RWPE2 (cell line): ENCODE data around the gene ZFPL1.

Experiments used
- ATAC-seq: fragments of 200-7000 bp; cut with Tn5 transposase; 3 replicates; pipeline ENCODE4 v1.9.1; 2021; ENCODE audit warnings: low read depth
- DNase-seq: peaks from one replicate; pipeline ENCODE4 v3.0.0-alpha.2; 2020; ENCODE audit warnings: low spot score
- H3K27ac ChIP-seq: fragments of 450-650 bp; 2 replicates; pipeline ENCODE4 v1.5.1; 2017; ENCODE audit warnings: mild to moderate bottlenecking; ENCODE audit not compliant: poor library complexity, severe bottlenecking
- H3K27me3 ChIP-seq: fragments of 250-450 bp; sonication (Bioruptor Pico); 2 replicates; pipeline ENCODE4 v1.5.1; 2021; ENCODE audit warnings: mild to moderate bottlenecking, moderate library complexity; ENCODE audit not compliant: insufficient read depth, poor library complexity, severe bottlenecking
- H3K36me3 ChIP-seq: fragments of 250-450 bp; sonication (Bioruptor Pico); 2 replicates; pipeline ENCODE4 v1.5.1; 2020; ENCODE audit warnings: low read depth, mild to moderate bottlenecking, moderate library complexity
- H3K4me1 ChIP-seq: fragments of 250-450 bp; sonication (Bioruptor Pico); 2 replicates; pipeline ENCODE4 v1.5.1; 2021; ENCODE audit warnings: mild to moderate bottlenecking, moderate library complexity; ENCODE audit not compliant: insufficient read depth, poor library complexity, severe bottlenecking
- H3K4me3 ChIP-seq: fragments of 250-450 bp; sonication (Bioruptor Pico); 2 replicates; pipeline ENCODE4 v1.5.1; 2021; ENCODE audit warnings: mild to moderate bottlenecking, moderate library complexity; ENCODE audit not compliant: severe bottlenecking
- H3K9me3 ChIP-seq: fragments of 250-450 bp; sonication (Bioruptor Pico); 2 replicates; pipeline ENCODE4 v1.5.1; 2021; ENCODE audit warnings: mild to moderate bottlenecking, moderate library complexity; ENCODE audit not compliant: severe bottlenecking
- TF ChIP-seq, protein P1 (sequence below): fragments of 450-650 bp; IDR thresholded peaks from one replicate; pipeline ENCODE4 v1.5.1; 2017; ENCODE audit warnings: mild to moderate bottlenecking, moderate library complexity; ENCODE audit not compliant: poor library complexity, severe bottlenecking

ZFPL1 gene

DNA sequence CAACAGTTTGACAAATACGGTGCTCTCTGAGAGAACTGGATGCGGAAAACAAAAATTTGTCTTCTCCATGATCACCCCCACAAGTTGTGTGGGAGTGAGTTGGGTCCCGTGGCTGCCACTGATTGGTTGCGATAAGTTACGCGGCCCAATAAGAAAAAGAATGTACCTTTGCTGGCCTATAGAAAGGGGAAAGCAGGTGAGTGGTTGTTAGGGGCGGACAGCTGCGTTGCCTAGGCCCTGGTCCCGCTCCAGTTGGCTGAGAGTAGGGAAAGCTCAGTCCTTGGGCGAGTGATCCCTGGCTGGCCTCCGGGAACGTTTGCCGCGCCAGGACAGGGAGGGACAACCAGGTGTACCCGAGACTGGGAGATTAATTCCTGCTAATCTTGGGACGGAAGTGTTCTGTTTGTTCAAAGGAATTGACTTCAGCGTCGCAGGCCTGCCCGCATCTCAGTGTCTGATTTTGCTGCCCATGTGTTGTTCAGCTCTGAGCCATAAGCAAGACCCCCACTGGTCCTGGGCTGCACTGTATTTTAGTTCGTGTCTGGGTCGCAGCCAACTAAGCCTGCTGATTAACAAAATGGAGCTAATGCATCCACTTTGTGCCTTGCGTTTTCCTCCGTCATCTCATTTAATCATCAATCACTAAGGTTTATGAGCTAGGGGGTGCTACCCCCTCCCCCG lies 51.1 kb downstream of the ZFPL1 start:
- ATAC-seq: peak; percentile 93
- TF ChIP-seq, protein P1, sequence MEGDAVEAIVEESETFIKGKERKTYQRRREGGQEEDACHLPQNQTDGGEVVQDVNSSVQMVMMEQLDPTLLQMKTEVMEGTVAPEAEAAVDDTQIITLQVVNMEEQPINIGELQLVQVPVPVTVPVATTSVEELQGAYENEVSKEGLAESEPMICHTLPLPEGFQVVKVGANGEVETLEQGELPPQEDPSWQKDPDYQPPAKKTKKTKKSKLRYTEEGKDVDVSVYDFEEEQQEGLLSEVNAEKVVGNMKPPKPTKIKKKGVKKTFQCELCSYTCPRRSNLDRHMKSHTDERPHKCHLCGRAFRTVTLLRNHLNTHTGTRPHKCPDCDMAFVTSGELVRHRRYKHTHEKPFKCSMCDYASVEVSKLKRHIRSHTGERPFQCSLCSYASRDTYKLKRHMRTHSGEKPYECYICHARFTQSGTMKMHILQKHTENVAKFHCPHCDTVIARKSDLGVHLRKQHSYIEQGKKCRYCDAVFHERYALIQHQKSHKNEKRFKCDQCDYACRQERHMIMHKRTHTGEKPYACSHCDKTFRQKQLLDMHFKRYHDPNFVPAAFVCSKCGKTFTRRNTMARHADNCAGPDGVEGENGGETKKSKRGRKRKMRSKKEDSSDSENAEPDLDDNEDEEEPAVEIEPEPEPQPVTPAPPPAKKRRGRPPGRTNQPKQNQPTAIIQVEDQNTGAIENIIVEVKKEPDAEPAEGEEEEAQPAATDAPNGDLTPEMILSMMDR: no peak
- no peaks in the 10 kb centered on the region for H3K27me3 ChIP-seq

GRCh38 chr11:65135633-65136145 lies 51.7 kb downstream of the ZFPL1 start:
- Histone ChIP-seq H3K36me3 (peaks cover 24% of the 10 kb centered on the region), H3K9me3 (no peaks in the 10 kb centered on the region), H3K27me3 (no peaks in the 10 kb centered on the region), H3K27ac (peak overlapping the region; percentile 88), H3K4me1 (peaks cover 6% of the 10 kb centered on the region), H3K4me3 (peak overlapping the region; percentile 69)
- DNase-seq: no peak
- TF ChIP-seq, protein P1: no peak
- no peak for ATAC-seq

More for the DNA sequence above, 51.1 kb downstream of the ZFPL1 start:
- H3K4me3 ChIP-seq: peak overlapping the region; percentile 69
- no peaks in the 10 kb centered on the region for H3K9me3 ChIP-seq
- peaks cover 26% of the 10 kb centered on the region for H3K36me3 ChIP-seq
- peaks cover 6% of the 10 kb centered on the region for H3K4me1 ChIP-seq
- DNase-seq: peak; percentile 92
- H3K27ac ChIP-seq: peak overlapping the region; percentile 88

GRCh38 chr11:65136515-65137096 lies 52.6 kb downstream of the ZFPL1 start:
- ATAC-seq: no peak
- no peaks in the 10 kb centered on the region for H3K27me3 ChIP-seq
- peaks cover 15% of the 10 kb centered on the region for H3K36me3 ChIP-seq
- H3K4me1 ChIP-seq: peaks cover 6% of the 10 kb centered on the region
- H3K27ac ChIP-seq: no peak overlapping the region
- DNase-seq: no peak
- no peak overlapping the region for H3K4me3 ChIP-seq
- TF ChIP-seq, protein P1: no peak
- H3K9me3 ChIP-seq: no peaks in the 10 kb centered on the region
